D721Med (cell line): ENCODE data around the gene INSRR.

Experiments
- DNase-seq: peaks from one replicate; pipeline ENCODE4 v3.0.0; 2011; ENCODE audit warnings: low spot score; ENCODE audit not compliant: insufficient read length
- FAIRE-seq: peaks from 2 replicates; lab custom pipeline; 2011; peaks lifted over from hg19 to GRCh38; lab: Jason Lieb, UNC
- TF ChIP-seq, protein P1 (sequence below): IDR thresholded peaks from 2 replicates; pipeline ENCODE4 v1.5.1; 2012; ENCODE audit warnings: mild to moderate bottlenecking, control low read depth; ENCODE audit not compliant: insufficient read depth; ENCODE audit errors: missing control alignments

Gene INSRR

DNA sequence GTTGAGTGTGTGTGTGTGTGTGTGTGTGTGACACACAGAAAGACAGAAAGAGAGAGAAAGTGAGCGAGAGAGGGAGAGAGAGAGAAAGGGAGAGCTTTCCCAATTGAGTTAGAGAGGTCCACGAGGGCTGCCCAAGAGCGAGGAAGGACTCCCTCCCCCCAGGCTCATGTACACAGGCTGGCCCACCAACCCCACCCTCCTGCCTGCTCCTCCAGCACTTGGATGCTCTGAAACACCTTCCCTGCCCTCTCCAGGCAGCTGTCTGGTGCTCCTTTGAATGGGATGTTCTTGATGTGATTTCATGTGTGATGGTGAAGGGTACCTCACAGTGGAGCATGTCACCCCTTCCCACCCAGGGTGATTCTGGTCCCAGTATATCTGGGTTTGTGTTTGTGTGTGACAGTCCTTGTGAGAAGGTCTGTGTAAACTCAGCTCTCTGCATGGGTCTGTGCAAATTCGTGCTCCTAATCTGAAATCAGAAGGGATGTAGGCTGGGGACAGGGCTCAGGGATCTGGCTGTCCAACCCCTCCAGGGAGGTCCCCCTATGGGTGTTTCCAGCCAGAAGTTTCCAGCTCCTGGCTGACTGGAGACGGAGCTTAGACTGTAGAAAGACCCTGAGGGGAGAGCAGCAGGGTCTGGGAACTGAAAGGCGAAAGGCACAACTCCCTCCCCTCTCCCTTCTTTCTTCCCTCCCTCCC lies 27.8 kb upstream of the INSRR start:
- DNase-seq, result no peak

DNA sequence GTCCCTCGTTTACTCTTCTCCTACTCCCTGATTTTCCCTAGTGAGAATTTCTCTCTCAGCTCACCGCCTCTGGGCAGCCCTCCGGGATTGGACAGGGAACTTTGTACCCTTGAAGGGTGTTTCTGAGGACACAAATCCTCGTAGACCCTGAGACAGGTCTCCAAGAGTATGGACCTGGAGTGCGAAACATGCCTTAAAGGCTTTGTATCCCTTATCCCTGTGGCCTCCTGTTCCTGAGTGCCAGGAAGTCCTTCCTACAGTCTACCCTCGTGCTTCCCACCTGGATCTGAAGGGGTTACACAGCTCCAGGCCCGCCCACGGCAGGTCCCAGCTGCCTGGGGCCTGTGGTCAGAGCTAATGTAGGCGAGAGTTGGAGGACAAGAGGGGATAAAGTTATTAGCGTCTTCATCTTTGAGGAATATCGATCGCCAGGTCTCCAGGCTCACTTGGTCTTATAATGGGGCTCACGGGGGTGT lies 27.0 kb upstream of the INSRR start:
- TF ChIP-seq, protein P1, sequence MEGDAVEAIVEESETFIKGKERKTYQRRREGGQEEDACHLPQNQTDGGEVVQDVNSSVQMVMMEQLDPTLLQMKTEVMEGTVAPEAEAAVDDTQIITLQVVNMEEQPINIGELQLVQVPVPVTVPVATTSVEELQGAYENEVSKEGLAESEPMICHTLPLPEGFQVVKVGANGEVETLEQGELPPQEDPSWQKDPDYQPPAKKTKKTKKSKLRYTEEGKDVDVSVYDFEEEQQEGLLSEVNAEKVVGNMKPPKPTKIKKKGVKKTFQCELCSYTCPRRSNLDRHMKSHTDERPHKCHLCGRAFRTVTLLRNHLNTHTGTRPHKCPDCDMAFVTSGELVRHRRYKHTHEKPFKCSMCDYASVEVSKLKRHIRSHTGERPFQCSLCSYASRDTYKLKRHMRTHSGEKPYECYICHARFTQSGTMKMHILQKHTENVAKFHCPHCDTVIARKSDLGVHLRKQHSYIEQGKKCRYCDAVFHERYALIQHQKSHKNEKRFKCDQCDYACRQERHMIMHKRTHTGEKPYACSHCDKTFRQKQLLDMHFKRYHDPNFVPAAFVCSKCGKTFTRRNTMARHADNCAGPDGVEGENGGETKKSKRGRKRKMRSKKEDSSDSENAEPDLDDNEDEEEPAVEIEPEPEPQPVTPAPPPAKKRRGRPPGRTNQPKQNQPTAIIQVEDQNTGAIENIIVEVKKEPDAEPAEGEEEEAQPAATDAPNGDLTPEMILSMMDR, result no peak
- peak; percentile 61 for FAIRE-seq

More for the DNA sequence above, 27.8 kb upstream of the INSRR start:
- FAIRE-seq, result no peak
- TF ChIP-seq, protein P1, result no peak

DNA sequence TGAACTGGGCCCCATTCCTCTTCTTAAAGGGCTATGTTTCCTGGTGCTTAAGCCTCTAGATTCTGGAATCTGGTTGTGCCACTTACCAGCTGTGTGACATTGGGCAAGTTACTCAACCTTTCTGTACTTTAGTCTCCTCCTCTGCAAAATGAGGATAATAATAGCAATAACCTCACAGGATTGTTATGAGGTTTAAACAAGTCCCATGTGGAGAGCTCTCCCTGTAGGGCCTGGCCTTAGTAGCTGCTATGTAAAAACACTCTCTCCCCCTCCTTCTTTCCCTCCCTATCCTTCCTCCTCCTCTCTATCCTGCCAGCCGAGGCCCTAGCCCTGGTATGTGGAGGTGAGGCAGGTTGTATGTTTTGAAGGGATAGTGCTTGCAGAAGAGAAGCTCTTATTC lies 26.4 kb upstream of the INSRR start:
- DNase-seq (no peak), FAIRE-seq (no peak)
- TF ChIP-seq, protein P1, result no peak

More for the DNA sequence above, 27.0 kb upstream of the INSRR start:
- peak; percentile 80 for DNase-seq

DNA sequence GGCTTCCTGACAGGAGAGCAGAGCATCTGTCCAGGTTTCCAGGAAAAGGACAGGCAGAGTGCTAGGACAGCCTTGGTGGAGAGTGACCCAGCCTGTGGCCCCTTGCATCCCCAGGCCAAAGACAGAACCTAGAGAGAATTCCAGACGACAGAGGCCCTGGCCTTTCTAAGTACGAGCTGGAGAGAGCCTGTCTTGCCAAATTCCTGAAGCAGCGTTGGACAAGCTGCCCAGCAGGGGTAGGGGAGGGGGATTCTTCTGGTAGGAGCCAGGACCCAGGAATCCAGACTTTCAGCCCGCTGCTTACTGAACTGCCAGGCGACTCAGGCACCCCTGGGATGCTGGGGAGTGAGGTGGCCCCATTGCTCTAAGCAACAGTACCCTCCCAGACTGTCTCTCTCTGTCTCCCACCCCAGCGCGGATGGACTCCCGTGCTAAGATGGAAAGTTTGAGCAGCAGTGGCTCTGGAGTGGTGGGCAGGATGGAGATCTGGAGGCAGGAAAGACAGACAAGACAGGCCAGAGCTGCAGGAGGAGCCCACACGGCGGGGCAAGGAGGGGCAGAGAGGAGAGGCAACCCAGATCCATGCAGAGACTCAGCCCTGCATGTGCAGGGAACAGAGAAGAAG lies 25.8 kb upstream of the INSRR start:
- TF ChIP-seq, protein P1, result no peak
- DNase-seq (no peak), FAIRE-seq (no peak)

DNA sequence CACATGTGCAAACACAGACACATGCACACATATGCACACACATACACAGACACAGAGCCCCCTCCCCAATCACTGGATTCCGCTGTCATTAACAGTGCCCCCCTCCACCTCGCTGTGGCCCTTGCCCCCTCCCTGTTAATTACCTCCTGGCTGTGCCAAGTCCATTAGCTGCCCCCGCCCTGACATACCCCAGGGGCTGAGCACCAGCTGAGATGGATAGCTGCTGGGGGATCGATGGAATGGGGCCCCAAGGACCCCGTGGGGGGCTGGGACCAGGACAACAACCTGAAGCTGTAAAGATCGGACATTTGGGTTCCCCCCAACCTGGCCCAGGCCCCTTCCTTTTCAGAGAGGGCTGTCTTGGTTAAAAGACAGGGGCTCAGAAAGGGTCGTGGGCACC lies 25.0 kb upstream of the INSRR start:
- FAIRE-seq, result no peak
- no peak for DNase-seq
- TF ChIP-seq, protein P1, result no peak

DNA sequence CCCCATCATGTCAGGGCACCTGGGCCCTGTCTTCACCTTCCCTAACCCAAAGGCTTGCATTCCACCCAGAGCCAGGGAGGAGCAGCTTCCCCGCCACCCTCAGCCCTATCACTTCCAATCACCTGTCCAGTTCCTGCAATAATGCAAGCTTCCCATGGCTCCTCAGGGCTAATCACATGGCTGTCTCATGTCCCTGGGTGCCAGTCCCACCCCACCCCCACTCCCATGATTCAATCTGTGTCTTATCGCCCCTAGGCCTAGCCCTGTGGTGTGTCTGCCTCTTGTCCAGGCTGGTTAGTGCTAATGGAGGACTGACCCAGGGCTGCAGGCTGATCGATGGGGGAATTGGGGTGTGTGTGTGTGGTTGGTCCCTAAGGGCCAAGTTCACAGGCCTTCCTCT lies 23.6 kb upstream of the INSRR start:
- TF ChIP-seq, protein P1, result no peak
- no peak for DNase-seq
- no peak for FAIRE-seq

DNA sequence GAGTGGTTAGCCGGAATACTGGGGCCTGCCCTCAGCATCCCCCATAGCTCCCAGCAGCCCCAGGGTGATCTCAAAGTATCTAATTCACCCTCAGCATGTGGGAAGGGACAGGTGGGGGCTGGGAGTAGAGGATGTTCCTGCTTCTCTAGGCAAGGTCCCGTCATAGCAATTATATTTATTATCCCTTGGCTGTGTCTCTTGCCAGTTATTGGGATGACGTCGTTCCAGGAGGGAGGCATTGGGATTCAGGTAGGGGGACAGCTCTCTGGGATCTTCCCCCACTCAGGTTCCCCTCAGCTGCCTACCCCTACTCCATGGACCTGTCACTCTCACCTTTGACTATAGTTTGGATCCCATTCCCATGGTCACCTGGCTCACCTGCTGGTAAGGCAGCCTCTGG lies 22.7 kb upstream of the INSRR start:
- DNase-seq (no peak), FAIRE-seq (no peak)
- TF ChIP-seq, protein P1, result no peak
